SKM-1 treated with dmso at 0.1 percent for 144 hours (cell line): ENCODE data around the gene KRTAP4-12.
"Not testable (repeated sequence)": the region's sequence is repeated elsewhere in the genome, so short reads cannot be mapped to it uniquely, and the experiment has no call there.

Experiments used
- DNase-seq: peaks from one replicate; lab custom pipeline; 2025; ENCODE audit not compliant: unreplicated experiment; lab: John Stamatoyannopoulos, UW

The KRTAP4-12 gene

GRCh38 chr17:41127371-41127770, 3.4 kb upstream of the KRTAP4-12 start:
- DNase-seq = no peak

- DNase-seq = no peak
Measured at GRCh38 chr17:41126412-41126811, 2.4 kb upstream of the KRTAP4-12 start.

GRCh38 chr17:41125064-41125463, 1.1 kb upstream of the KRTAP4-12 start:
- DNase-seq = no peak

GRCh38 chr17:41123292-41123990, 541 bp downstream of the KRTAP4-12 start:
- not testable (repeated sequence) for DNase-seq

- DNase-seq = no peak
Measured at GRCh38 chr17:41121742-41122141, 2.2 kb downstream of the KRTAP4-12 start.

- peak; percentile 21 for DNase-seq
Measured at GRCh38 chr17:41119696-41120690, 4.0 kb downstream of the KRTAP4-12 start.

- no peak for DNase-seq
Measured at GRCh38 chr17:41118721-41119120, 5.3 kb downstream of the KRTAP4-12 start.

GRCh38 chr17:41117846-41118386, 6.1 kb downstream of the KRTAP4-12 start, which contains the start of gene KRTAP4-11:
Gene KRTAP4-11, minus strand, starts transcription at chr17:41118373. Its CDS starts 58 bp downstream, at chr17:41118315.
- not testable (repeated sequence) for DNase-seq

GRCh38 chr17:41116297-41116696, 7.7 kb downstream of the KRTAP4-12 start:
- DNase-seq = no peak

- no peak for DNase-seq
Measured at GRCh38 chr17:41111151-41111885, 12.7 kb downstream of the KRTAP4-12 start.

- peak; percentile 7 for DNase-seq
Measured at GRCh38 chr17:41108728-41109386, 15.1 kb downstream of the KRTAP4-12 start.

GRCh38 chr17:41107941-41108450, 16.0 kb downstream of the KRTAP4-12 start:
- no peak for DNase-seq

GRCh38 chr17:41105347-41105746, 18.6 kb downstream of the KRTAP4-12 start, which contains the start of gene KRTAP4-9:
Gene KRTAP4-9, plus strand, starts transcription at chr17:41105389. Its CDS starts 0 bp downstream, at chr17:41105389.
- not testable (repeated sequence) for DNase-seq

- not testable (repeated sequence) for DNase-seq
Measured at GRCh38 chr17:41104386-41105038, 19.5 kb downstream of the KRTAP4-12 start.

GRCh38 chr17:41103896-41104295, 20.1 kb downstream of the KRTAP4-12 start:
- DNase-seq = no peak

GRCh38 chr17:41101586-41102259, 22.3 kb downstream of the KRTAP4-12 start, which contains the start of gene KRTAP4-16:
Gene KRTAP4-16, minus strand, starts transcription at chr17:41102209. Its CDS starts 0 bp downstream, at chr17:41102209.
- DNase-seq = no peak

- DNase-seq = not testable (repeated sequence)
Measured at GRCh38 chr17:41099682-41100480, 24.1 kb downstream of the KRTAP4-12 start.

GRCh38 chr17:41098481-41098880, 25.5 kb downstream of the KRTAP4-12 start:
- no peak for DNase-seq
